ELR (cell line): Measurements from ENCODE around the gene TMEM80.
"Not testable (repeated sequence)": the region's sequence is repeated elsewhere in the genome, so short reads cannot be mapped to it uniquely, and the experiment has no call there.

Experiments
- DNase-seq: peaks from one replicate; pipeline ENCODE4 v3.0.0-alpha.2; 2015; ENCODE audit warnings: low read depth

Gene TMEM80

DNA sequence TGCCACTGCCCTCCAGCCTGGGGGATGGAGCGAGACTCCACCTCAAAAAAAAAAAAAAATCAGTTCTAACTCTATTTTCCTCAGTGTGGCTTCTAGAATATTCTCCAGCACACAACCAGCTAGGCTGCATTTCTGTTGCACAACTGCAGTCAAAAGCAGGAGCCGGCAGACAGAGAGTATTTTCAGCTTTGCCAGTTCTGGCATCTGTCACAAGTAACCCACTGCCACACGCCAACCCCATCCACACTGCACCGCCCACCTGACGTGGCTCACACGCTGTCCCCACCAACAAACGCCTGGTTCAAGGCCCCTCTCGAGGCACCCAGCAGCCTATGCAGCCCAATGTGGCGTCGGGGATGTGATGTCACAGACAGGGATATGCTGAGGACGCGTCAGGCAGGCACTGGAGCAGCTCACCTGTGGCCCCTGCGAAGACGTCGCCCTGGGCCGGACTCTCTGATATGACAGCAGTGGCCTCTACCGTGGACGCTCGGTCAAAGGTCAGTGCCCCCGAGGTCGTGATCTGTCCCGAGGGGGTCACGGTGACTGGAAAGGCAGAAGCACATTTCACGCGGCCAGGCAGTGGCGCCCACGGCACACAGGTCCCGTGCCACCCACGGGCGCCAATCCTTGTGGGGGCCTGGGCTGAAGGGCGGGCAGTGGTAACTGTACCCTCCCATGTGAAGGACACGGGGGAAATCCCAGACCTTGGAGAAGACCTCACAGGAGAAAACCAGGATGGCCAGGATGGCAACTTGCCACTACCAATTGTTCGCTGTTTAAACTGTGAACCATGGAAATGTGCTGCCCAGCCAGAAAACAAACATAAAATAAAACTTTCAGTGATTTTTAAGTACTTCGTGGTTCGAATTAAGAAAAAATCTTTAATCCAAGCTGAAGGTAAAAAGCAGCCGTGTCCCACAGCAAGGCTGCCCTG, 16.1 kb upstream of the TMEM80 start:
- no peak for DNase-seq

- DNase-seq, result no peak
These were observed 15.1 kb upstream of the TMEM80 start for GRCh38 chr11:680476-680875.

DNA sequence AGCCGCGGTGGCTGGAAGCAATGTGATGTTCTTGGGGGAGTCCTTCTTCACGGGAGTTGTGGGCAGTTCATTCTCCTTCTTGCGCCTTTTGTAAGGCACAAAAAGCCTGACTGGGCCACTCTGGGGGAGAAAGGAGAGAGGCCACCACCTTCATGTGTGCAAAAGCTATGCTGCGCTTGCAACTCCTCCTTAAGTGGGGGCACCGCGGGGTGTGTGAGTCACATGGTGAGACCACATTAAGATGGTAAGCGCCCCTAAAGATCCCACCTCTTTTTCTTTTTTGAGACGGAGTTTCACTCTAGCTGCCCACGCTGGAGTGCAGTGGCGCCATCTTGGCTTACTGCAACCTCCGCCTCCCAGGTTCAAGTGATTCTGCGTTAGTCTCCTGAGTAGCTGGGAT, 14.6 kb upstream of the TMEM80 start:
- no peak for DNase-seq

DNA sequence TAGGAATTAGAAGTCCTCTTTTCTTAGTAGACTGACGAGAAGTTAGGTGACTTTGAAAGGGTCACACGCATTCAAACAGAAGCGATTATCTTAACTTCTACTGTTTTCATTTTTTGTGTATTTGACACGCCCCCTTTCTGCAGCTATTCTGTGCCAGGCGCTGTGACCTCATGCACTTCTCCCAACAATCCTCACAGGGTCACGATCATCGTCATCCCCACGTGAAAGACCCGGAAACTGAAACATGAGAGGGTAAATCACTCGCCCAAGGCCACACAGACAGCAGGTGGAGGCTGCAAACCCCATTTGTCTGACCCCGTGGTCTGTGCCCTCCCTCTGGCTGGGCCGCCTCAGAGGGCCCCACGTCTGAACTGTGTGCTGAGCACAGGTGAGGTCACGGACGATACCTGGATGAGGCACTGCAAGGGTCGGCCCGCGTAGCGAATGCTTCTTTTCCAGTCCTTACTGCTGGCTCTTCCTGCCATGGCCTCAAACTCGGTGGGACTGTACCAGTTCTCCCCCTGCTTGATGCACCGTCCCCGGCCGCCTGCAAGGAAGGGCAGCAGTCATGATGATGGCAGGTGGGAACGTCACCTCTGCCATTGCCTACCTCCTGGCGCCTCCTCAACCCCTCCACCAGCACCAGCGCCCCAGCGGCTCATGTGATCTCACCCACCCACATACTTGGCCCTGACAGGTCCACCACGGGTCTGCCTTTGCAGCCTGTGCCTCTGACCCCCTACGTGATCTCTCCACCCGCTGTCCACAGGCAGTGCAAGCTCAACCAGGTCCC, 9.0 kb upstream of the TMEM80 start:
- no peak for DNase-seq

DNA sequence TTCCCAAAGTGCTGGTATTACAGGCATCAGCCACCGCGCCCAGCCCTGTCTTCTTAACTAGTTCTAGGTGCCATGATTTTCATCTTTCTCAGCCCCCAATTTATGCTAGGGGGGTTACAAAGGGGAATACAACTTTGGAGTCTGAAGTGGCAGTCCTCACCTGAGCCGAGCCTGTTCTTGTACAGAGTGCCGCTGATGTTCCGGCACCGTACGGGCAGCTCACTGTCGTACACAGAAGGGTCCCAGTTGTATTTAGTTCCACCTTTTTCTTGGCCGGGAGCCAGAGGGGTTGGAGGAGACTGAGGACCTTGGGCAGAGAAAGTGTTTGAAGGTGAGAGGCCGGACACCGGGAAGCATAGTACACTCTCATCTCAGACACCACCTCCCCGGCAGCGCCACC, 7.9 kb upstream of the TMEM80 start:
- no peak for DNase-seq

DNA sequence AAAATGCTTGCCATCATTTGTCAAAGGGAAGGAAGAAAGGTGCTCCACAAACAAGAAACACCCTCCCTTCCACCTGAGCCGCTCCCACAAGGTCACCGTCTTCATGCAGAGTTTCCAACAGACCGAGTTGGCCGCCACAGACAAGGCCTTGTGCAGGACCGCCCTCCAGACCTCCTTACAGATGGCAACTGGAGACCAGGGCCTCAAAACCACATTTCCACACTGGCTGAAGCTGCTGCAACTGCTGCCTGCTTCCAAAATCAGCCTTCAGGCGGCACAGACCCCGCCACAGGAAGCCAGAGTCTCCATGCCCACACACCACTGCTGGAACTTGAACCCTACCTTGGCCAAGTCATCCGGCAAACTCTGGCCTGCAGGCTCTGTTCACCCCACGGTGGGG, 6.9 kb upstream of the TMEM80 start:
- DNase-seq, result no peak

GRCh38 chr11:689625-690024, 6.0 kb upstream of the TMEM80 start:
- no peak for DNase-seq

- DNase-seq, result not testable (repeated sequence)
These were observed 5.4 kb upstream of the TMEM80 start for GRCh38 chr11:690244-690643.

DNA sequence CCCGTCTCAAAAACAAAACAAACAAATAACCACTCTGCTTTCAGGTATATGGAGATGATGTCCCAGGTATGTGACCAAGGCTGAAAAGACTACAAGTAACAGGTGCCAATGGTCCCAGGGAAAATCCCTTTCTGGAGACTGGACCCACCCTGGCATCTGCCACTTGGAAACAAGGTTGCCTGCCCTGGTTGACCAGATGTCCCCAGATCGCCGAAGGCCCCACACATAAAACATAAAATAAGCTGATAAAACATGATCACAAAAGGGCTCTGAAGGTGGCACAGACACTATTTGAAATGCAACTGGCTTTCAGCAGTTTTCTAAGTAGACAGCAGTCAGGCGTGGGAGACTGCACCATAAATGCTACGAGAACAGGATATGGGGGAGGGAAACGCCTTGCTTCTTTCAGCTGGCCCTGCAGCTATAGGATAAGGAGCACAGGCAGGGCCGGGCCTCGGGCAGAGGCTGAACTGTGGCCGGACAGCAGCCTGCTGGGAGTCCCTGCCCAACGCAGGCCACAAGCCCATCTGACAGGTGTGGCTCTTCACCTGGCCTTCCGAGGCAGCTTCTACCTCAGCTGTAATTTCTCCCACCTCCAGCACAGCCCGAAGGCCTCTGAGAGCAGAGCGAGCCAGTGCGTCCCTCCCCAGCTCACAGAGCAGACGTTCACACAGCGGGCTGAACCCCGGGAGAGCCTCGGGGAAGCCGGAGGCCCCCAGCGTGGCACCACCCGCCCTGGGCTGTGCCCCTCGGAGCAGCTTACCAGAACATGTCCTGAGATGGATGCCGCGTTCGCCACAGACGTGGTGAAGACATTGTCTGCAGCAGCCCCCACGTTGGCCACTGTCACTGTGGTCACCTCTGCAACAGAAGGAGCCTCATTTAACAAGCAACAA, 4.6 kb upstream of the TMEM80 start:
- DNase-seq, result no peak

DNA sequence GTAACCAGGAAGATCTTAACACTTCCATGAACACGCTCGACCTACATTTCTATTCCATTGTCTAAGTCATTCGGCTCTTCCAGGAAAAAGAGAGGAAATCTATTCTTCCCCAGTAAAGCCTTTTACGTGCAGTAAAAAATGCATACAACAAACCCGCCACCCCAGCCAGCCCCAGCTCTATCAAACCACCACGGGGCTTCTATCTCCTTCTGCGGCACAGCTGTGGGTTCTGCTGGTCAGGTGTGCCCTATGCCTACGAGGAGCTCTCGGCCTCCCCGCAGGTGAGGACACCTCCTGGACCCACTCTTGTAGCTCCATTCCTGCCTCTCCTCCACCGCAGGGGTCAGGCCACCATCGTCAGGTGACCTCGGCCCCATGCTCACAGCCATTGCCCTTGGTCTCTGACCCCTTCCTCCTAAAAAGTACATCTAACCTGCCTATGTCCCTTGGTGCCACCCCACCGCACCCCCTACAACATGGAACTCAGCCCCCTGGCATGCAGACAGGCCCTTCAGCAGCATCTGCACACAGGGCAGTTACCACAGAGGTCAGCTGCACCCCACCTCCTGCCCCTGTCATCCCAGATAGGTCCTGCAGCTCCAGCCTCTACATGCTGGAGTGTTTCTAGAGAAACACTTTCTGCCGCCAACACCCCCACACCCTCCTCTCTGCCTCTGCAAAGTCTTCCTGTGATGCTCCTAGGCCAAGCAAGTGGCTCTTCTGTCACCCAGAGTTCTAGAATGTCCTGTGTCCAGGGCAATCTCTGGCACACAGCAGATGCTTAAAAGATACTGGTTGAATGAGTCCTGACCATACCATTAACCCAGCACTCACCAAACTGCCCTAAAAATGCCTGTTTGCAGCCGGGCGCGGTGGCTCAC, 3.7 kb upstream of the TMEM80 start:
- no peak for DNase-seq

DNA sequence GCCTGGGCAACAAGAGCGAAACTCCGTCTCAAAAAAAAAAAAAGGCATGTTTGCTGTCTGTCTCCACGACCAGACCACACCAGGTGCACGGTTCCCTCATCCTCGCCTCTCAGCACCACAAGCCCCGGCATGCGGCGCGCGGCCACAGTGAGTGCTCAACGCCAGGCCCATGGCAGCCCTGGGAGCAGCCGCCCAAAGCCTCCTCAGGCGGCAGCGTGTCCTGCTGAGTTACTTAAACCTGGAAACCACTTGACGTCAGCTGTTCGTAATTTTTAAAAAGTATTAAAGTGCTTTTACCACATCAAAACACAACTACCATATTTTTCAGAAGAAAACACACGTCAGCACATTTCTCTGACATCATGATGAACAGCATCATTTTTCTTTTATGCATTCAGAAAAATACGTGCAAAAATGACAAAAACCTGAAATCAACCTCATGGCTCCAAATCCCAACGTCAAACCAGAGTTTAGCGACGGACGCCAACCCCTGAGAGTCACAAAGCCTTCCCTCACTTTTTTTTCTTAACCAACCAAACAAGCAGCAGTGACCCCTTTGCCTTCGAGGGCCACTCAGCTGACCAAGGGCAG, 2.7 kb upstream of the TMEM80 start:
- no peak for DNase-seq

DNA sequence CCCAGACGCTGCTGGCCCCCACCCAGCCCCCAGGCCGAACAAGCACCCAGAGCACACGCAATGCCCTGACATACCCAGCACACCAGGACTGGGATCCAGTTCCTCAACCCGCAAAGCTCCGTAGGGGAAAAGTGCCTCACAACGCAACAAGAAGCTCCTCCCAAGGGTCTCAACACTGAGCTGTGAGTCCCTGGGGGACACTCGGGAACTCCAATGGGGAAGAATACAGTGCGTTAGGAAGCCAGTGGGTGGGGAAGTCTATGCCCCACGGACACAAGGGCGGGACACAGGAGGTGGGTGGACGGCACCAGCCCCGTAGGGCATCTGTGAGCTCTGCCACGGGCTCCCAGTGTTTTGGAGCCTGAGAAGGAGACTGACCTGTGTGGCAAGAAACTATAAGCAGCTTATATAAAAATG, 2.2 kb upstream of the TMEM80 start:
- DNase-seq, result peak; percentile 19

DNA sequence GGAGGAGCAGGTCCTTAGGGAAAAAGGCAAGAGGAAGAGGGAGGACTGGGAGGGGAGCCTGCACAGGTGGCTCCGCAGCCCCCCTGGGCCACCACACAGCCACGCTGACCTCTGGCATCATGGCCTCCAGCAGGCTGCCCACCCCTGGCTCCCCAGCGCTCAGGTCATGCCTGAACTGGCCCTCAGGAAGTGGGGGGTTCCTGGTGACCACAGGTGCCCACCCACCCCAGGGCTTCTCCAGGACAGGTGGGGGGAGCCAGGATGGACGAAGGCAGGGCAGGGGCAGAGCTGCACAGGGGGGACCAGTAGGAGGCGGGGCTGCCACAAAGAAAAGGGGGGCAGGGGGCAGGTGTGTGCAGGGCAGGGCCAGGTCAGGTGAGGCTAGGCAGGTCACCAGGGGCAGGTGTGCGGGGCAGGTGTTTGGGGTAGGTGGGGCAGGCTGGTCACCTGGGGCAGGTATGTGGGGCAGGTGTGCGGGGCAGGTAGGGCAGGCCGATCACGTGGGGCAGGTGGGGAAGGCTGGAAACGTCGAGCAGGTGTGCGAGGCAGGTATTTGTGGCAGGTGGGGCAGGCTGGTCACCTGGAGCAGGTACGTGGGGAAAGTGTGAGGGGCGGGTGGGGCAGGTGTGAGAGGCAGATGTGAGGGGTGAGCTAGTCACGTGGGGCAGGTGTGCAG, 1.6 kb upstream of the TMEM80 start:
- no peak for DNase-seq

GRCh38 chr11:694563-695287, 891 bp upstream of the TMEM80 start, which contains the start of gene DEAF1:
TSS of gene DEAF1 (minus strand) at chr11:695222. CDS start at chr11:695047, 175 bp downstream.
- peak; percentile 97 for DNase-seq

DNA sequence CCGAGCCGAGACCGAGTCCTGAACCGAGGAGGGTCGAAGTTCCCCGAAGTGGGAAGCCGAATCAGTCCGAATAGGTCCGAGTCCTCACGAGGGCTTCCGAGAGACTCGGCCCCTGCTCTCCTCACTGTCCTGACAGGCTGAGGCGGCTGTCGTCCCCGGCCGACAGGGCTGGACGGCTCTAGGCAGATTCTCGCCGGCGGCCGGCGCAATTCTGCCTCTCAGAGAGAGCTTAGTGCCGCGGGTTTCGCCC, 403 bp upstream of the TMEM80 start:
- no peak for DNase-seq

- peak; percentile 84 for DNase-seq
These were observed 1.4 kb downstream of the TMEM80 start for GRCh38 chr11:696955-697491.

DNA sequence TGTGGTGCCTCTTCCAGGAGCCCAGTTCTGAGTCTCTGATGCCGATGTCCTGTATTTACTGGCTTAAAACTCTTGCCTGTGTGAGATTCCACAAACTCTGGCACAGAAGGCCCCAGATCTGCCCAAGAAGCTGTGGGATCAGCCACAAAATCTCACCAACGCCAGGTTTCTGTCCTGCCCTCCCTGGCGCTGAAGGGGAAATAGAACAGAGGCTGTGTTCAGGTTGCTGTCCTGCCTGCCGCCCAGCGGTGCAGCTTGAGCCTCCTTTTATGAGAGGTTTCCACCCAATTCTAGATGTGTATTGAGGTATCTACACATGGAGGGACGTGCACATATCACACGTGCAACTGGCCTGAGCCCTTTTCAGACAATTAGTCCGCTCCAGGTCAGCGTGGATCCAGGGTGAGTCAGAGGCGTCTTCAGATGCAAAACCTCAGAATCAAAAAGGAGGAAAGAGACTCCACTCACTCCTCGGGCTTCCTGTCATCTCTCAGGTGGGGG, 2.2 kb downstream of the TMEM80 start:
- DNase-seq, result peak; percentile 88

DNA sequence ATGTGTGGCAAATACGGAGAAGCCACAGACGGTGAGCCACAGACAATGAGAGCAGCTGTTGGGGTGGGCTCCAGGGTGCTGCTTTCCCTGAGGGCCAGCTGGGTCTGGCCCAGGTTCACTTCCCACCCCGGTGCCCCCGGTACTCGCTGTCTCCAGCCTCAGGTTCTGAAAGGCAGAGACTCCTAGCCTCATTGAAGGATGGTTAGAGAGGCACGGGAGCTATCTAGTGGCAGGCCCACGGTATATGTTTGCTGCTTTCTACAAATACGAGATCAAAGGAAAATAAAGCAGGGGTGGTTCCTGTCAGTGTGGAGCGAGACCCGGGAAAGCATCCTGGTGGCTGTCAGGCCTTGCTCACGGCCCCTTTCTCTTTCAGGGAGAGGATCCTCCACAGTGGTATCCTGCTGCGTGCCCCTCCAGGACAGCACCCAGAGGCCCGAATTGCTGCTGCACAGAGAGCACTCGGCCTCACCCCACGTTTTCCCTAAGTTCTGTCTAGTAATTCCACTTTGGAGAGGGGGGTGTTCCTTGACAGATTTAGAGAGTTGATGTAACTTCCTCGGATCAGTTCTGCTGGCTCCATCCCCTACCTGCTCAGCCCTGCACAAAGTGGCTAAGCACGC, 3.0 kb downstream of the TMEM80 start:
- no peak for DNase-seq

DNA sequence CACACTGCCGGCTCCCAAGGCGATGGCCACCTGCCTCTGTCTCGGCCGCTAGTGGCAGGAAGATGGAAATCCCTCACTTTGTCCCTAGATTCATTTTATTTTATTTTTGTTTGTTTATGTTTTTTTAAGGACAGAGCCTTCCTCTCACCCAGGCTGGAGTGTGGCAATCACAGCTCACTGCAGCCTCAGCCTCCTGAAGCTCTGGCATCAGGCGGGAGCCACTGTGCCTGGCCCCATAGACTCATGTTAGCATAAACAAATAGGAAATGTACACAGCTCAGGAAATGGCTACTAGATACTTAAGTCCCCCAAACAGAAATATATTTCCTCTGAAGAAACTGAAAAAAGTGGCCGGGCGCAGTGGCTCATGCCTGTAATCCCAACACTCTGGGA, 3.5 kb downstream of the TMEM80 start:
- DNase-seq, result no peak
